Liver (tissue), 3 donors: Measurements from ENCODE around the gene CECR2.
"Not testable (repeated sequence)": the region's sequence is repeated elsewhere in the genome, so short reads cannot be mapped to it uniquely, and the experiment has no call there.

Experiments
- ATF3 ChIP-seq: IDR thresholded peaks from 2 replicates; pipeline ENCODE4 v1.6.1; 2016; ENCODE audit warnings: antibody characterized with exemption
- CTCF ChIP-seq: fragments of 150-350 bp; IDR thresholded peaks from 2 replicates; pipeline ENCODE4 v1.5.1; 2017; ENCODE audit warnings: improper control_type of control experiment, low read depth, low read length; ENCODE audit not compliant: missing input control
- EGR1 ChIP-seq, 2 donors: IDR thresholded peaks; 2 replicates each; pipeline ENCODE4 v1.6.1; 2016 to 2018; ENCODE audit warnings: antibody characterized with exemption in 2 of 2, low read depth in 2 of 2
- HNF4A ChIP-seq, 2 donors: conservative IDR thresholded peaks; 2 replicates each; pipeline ENCODE4 v1.6.1; 2016; ENCODE audit warnings: antibody characterized with exemption in 2 of 2, mild to moderate bottlenecking in 2 of 2
- MAX ChIP-seq: IDR thresholded peaks from 2 replicates; pipeline ENCODE4 v1.6.1; 2016; ENCODE audit warnings: antibody characterized with exemption
- RAD21 ChIP-seq, 2 donors: IDR thresholded peaks; 2 replicates each; pipeline ENCODE4 v1.6.1; 2016; ENCODE audit warnings: antibody characterized with exemption in 2 of 2, mild to moderate bottlenecking in 2 of 2
- SP1 ChIP-seq: IDR thresholded peaks from 2 replicates; pipeline ENCODE4 v1.6.1; 2018; ENCODE audit warnings: antibody characterized with exemption, mild to moderate bottlenecking
- TAF1 ChIP-seq: conservative IDR thresholded peaks from 2 replicates; pipeline ENCODE4 v1.6.1; 2016; ENCODE audit warnings: antibody characterized with exemption, mild to moderate bottlenecking
- ZBTB33 ChIP-seq: IDR thresholded peaks from 2 replicates; pipeline ENCODE4 v1.6.1; 2016; ENCODE audit warnings: antibody characterized with exemption
- donor health status: healthy.
- donor health status: healthy.

- TF ChIP-seq MAX; EGR1 (IDR thresholded peaks at IDR 0.05; ENCODE audit: low read depth in 2 of 2); CTCF; ZBTB33; HNF4A (conservative IDR thresholded peaks at IDR 0.05); ATF3; RAD21 (IDR thresholded peaks at IDR 0.05); SP1; TAF1: not testable (repeated sequence)
Observed at GRCh38 chr22:17566016-17566687, 196.9 kb downstream of the CECR2 start.
